Loucy (cell line): ENCODE results near the gene POLG.

Experiments
- CTCF ChIP-seq: fragments of 200-600 bp; sonication (generic); conservative IDR thresholded peaks from 2 replicates; pipeline ENCODE4 v1.5.1; 2014; ENCODE audit warnings: mild to moderate bottlenecking, antibody characterized with exemption, low read length
- EZH2phosphoT487 ChIP-seq: fragments of 200-600 bp; IDR thresholded peaks from 2 replicates; pipeline ENCODE4 v1.6.1; 2018; ENCODE audit warnings: antibody characterized with exemption, mild to moderate bottlenecking, moderate library complexity, borderline replicate concordance

DNA sequence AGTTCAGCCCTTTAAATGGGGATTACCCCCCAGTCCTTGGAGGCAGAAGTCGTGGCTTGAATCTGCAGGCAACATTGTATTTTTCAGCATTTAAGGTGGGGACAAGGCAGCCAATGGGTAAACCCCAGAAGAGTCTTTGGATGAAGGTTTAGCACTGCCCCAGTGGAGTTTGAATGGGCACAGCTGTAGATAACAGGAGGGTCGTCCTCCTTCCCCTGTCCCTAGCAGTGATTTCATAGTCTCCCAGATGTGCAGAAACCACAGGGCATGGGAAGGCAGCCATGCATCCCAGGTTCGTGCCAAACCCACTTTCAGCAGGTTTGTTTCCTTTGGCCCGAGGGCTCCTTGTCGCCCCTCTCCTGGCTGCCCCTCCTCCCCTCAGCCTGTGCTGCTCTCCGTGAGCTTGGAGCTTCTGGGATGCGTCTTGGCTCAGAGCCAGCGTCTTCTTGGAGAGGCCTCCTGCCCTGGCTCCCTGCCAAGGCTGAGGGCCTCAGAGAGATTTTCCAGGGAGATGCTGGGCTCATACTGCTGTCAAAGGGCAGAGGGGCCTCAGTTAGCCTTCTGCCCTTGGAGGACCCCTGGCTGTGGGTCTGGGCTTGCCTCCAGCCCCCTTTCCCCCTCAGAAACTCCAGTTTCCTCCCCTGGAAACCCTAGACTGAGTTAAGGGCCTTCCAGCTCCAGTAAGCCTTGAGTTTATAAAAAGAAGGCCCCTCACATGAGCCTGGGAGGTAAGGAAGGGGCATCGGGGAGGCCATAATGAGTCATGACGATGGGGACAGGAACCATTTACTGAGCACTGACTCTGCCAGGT, 48.9 kb upstream of the POLG start:
- TF ChIP-seq CTCF (no peak), EZH2phosphoT487 (no peak)
